ENCODE results near the gene OLFM2.

- TF ChIP-seq CTCF (conservative IDR thresholded peaks at IDR 0.05; ENCODE audit: low read depth in 2 of 2) (no peak), REST (IDR thresholded peaks at IDR 0.05; ENCODE audit: unreplicated experiment) (no peak), ETS1 (IDR thresholded peaks at IDR 0.05) (no peak), EZH2 (IDR thresholded peaks at IDR 0.05; ENCODE audit: low read depth, unreplicated experiment) (no peak), EZH2phosphoT487 (IDR thresholded peaks at IDR 0.05; ENCODE audit: unreplicated experiment) (no peak)
Observed at GRCh38 chr19:9972103-9972502, 35.8 kb upstream of the OLFM2 start.
